HepG2 (cell line): Measurements from ENCODE around the gene GLI3. TPM values are rescaled to one million over a fixed set of nuclear protein-coding genes. Genes with fewer than 3 reads are reported as not detected.
A peak's percentile ranks its signal among the peaks of the same experiment; 100 is the strongest.

ENCODE experiments used
- ATAC-seq: fragments of 200-7000 bp; cut with Tn5 transposase; 3 replicates; pipeline ENCODE4 v1.9.1; 2020; ENCODE audit warnings: mild to moderate bottlenecking, moderate library complexity
- BruUV-seq: library from RNA; stranded (reverse); fragments of 400-500 nt; replicated peaks from 2 replicates; lab custom pipeline; 2021; lab: Mats Ljungman, UMichigan
- CTCF ChIA-PET: fragments of 300-600 bp; formaldehyde crosslinking; extraction: SDS; loops from one replicate; lab custom pipeline; 2021; ENCODE audit warnings: low total read pairs, inconsistent platforms, low intra/inter-chr PET ratio; lab: Yijun Ruan, JAX
- POLR2A ChIA-PET: fragments of 350-600 bp; sonication (Branson Sonifier 250); formaldehyde crosslinking; loops from one replicate; lab custom pipeline; 2020; ENCODE audit warnings: antibody characterized with exemption, inconsistent platforms; lab: Yijun Ruan, JAX
- DNase-seq: peaks from one replicate; pipeline ENCODE4 v3.0.0-alpha.2; 2015; ENCODE audit warnings: low spot score
- FAIRE-seq: peaks from 3 replicates; lab custom pipeline; 2011; peaks lifted over from hg19 to GRCh38; lab: Jason Lieb, UNC
- H2AFZ ChIP-seq: one replicate; pipeline ENCODE4 v1.6.1; 2011; ENCODE audit warnings: low read length, inconsistent platforms
- H3K27ac ChIP-seq: fragments of 300-600 bp; 3 replicates; pipeline ENCODE4 v1.8.0; 2011; ENCODE audit warnings: mixed run types, mild to moderate bottlenecking, mixed read lengths, low read length, inconsistent platforms; ENCODE audit not compliant: insufficient read depth; ENCODE audit errors: extremely low read length
- H3K27me3 ChIP-seq, 2 experiments: fragments of 200-600 bp in 1 of 2; 2 replicates in 1 of 2; 3 replicates in 1 of 2; pipeline versions ENCODE4 v1.6.0 to v1.8.0; 2011; ENCODE audit warnings: low read length in 2 of 2, mild to moderate bottlenecking in 2 of 2, moderate library complexity in 2 of 2, inconsistent platforms in 1 of 2; ENCODE audit not compliant: insufficient read depth in 2 of 2, control insufficient read depth in 1 of 2
- H3K36me3 ChIP-seq, 2 experiments: fragments of 200-600 bp in 1 of 2; replicated peaks in 1 of 2; 2 replicates in 1 of 2; 3 replicates in 1 of 2; pipeline versions ENCODE4 v1.5.1 to v1.8.0; 2011; ENCODE audit warnings: low read length in 2 of 2, inconsistent platforms in 1 of 2; ENCODE audit not compliant: insufficient read depth in 2 of 2, control insufficient read depth in 1 of 2
- H3K4me1 ChIP-seq: 2 replicates; pipeline ENCODE4 v1.5.1; 2012; ENCODE audit warnings: low read length, inconsistent platforms; ENCODE audit not compliant: insufficient read depth
- H3K4me2 ChIP-seq: 2 replicates; pipeline ENCODE4 v1.6.0; 2011; ENCODE audit warnings: low read depth, low read length, inconsistent platforms
- H3K4me3 ChIP-seq, 3 experiments: fragments of 200-600 bp in 1 of 3; sonication (generic), shearing (Covaris generic) in 1 of 3; replicated peaks in 1 of 3; 2 replicates each; pipeline ENCODE4 v1.5.1; 2011 to 2016; ENCODE audit warnings: low read length in 3 of 3, inconsistent platforms in 2 of 3, low read depth in 2 of 3, mild to moderate bottlenecking in 2 of 3, control low read depth in 1 of 3, mixed read lengths in 1 of 3; ENCODE audit not compliant: insufficient read depth in 1 of 3
- H3K79me2 ChIP-seq: one replicate; pipeline ENCODE4 v1.6.1; 2011; ENCODE audit warnings: low read length, inconsistent platforms; ENCODE audit not compliant: insufficient read depth
- H3K9ac ChIP-seq: 2 replicates; pipeline ENCODE4 v1.6.0; 2011; ENCODE audit warnings: mild to moderate bottlenecking, low read depth, low read length, inconsistent platforms; ENCODE audit not compliant: insufficient read depth
- H3K9me3 ChIP-seq: 2 replicates; pipeline ENCODE4 v1.5.1; 2012; ENCODE audit warnings: mild to moderate bottlenecking, low read length
- H4K20me1 ChIP-seq: 2 replicates; pipeline ENCODE4 v1.6.0; 2011; ENCODE audit warnings: inconsistent platforms, mild to moderate bottlenecking, low read length, moderate library complexity; ENCODE audit not compliant: insufficient read depth
- ZBTB40 ChIP-seq, 2 experiments: fragments of 450-650 bp in 1 of 2; sonication (generic) in 1 of 2; formaldehyde crosslinking in 1 of 2; IDR thresholded peaks; 2 replicates each; pipeline versions ENCODE4 v1.6.1 to v1.8.0; 2016 to 2022; ENCODE audit warnings: antibody characterized with exemption in 1 of 2, mild to moderate bottlenecking in 1 of 2, missing genetic modification reagents in 1 of 2
- ZNF205 ChIP-seq: IDR thresholded peaks from 2 replicates; pipeline ENCODE4 v1.6.1; 2018; ENCODE audit warnings: missing biosample characterization, missing genetic modification reagents
- WGBS: methylation state at CpG from one replicate; pipeline ENCODE4 v1.1.6; 2017; ENCODE audit warnings: low lambda C conversion rate; 5-methylcytosine and 5-hydroxymethylcytosine counted together
- in situ Hi-C: cut with HindIII; loops from 2 replicates; pipeline ENCODE4 v1.10.0; 2017; ENCODE audit warnings: low pct_unique_long_range_greater_than_20kb; ENCODE audit not compliant: extremely low pct_ligation_motif_present
- intact Hi-C: fragments of 100-400 bp; cut with micrococcal nuclease; formaldehyde crosslinking; loops from one replicate; pipeline ENCODE4 v1.10.0; 2022; ENCODE audit not compliant: unreplicated experiment
- polyA plus RNA-seq, 8 experiments: library from polyadenylated mRNA; depleted of rRNA in 3 of 8; stranded (reverse) in 7 of 8; unstranded in 1 of 8; fragments of >200 nt; fragmentation: Illumina TruSeq in 4 of 8; extraction: Trizol in 4 of 8; gene quantifications; 2 replicates each; pipeline versions ENCODE4 v1.2.1 to v1.2.3, GENCODE V29; 2011 to 2016; ENCODE audit warnings: low read depth in 4 of 8, missing spikeins in 1 of 8, mixed read lengths in 1 of 8; ENCODE audit not compliant: insufficient read depth in 1 of 8
- total RNA-seq, 5 experiments: library from RNA; depleted of rRNA; stranded (reverse); fragments of >200 nt; fragmentation: Illumina TruSeq; extraction: Trizol; gene quantifications; 2 replicates each; pipeline ENCODE4 v1.2.3, GENCODE V29; 2016; ENCODE audit warnings: low read depth in 1 of 5

Gene GLI3
- total and polyA plus RNA-seq, 2 of the 13 experiments (the other 11 are each of a cell fraction or from before 2014, with no cell fraction given), result not detected

GRCh38 chr7:42151309-42151708 is 85.7 kb downstream of the GLI3 start:
- H3K4me3 ChIP-seq, result no peak overlapping the region
- H3K4me2 ChIP-seq, result no peak overlapping the region
- CTCF ChIA-PET, result no interaction called here
- no peak for TF ChIP-seq ZNF205 (CRISPR knock-in tag)
- TF ChIP-seq ZBTB40 (IDR thresholded peaks at IDR 0.05), result 0 out of 2 replicates have a peak, but pooled peaks have one; percentile 14
- TF ChIP-seq ZBTB40 (CRISPR knock-in tag; IDR thresholded peaks at IDR 0.05), result no peak
- no peak overlapping the region for H3K9ac ChIP-seq
- peaks cover 7% of the 10 kb centered on the region for H3K4me1 ChIP-seq
- in situ Hi-C loops (no loop called here), intact Hi-C loops (loop anchor here (1.0 kb wide), 1 partner anchor 23 kb away; no protein-coding TSS in a partner anchor)
- no peaks in the 10 kb centered on the region for H3K9me3 ChIP-seq
- no peaks in the 10 kb centered on the region for H4K20me1 ChIP-seq
- POLR2A ChIA-PET, result no interaction called here
- no peak overlapping the region for H3K27ac ChIP-seq
- H3K79me2 ChIP-seq, result no peaks in the 10 kb centered on the region
- ATAC-seq (no peak), DNase-seq (no peak), FAIRE-seq (no peak)
- no peaks in the 10 kb centered on the region for H3K36me3 ChIP-seq
- no peak overlapping the region for H2AFZ ChIP-seq
- BruUV-seq, result no TSS peak
- 17% methylated on average over 6 of the region's 7 CpGs for whole genome bisulfite sequencing
- peaks cover 0 to 15% of the 10 kb centered on the region in 2 experiments; a peak in 1 of 5 replicates for H3K27me3 ChIP-seq
